GM12891 (cell line): Measurements from ENCODE around the gene CFAP53.

ENCODE experiments used
- PAX5 ChIP-seq: IDR thresholded peaks from 2 replicates; pipeline ENCODE4 v1.6.1; 2011; ENCODE audit warnings: low read length, moderate library complexity, mild to moderate bottlenecking; ENCODE audit not compliant: insufficient read depth, severe bottlenecking
- POLR2A ChIP-seq: IDR thresholded peaks from 2 replicates; pipeline ENCODE4 v1.6.1; 2011; ENCODE audit warnings: low read depth, low read length, control low read depth
- POLR2AphosphoS5 ChIP-seq: IDR thresholded peaks from 2 replicates; pipeline ENCODE4 v1.6.1; 2011; ENCODE audit warnings: low read depth, low read length, control low read depth
- POU2F2 ChIP-seq: IDR thresholded peaks from 2 replicates; pipeline ENCODE4 v1.6.1; 2011; ENCODE audit warnings: low read depth, mild to moderate bottlenecking, control low read depth, low read length, moderate library complexity
- SPI1 ChIP-seq: IDR thresholded peaks from 2 replicates; pipeline ENCODE4 v1.6.1; 2011; ENCODE audit warnings: low read depth, low read length, control low read depth
- TAF1 ChIP-seq: IDR thresholded peaks from 2 replicates; pipeline ENCODE4 v1.6.1; 2011; ENCODE audit warnings: low read depth, low read length, control low read depth

DNA sequence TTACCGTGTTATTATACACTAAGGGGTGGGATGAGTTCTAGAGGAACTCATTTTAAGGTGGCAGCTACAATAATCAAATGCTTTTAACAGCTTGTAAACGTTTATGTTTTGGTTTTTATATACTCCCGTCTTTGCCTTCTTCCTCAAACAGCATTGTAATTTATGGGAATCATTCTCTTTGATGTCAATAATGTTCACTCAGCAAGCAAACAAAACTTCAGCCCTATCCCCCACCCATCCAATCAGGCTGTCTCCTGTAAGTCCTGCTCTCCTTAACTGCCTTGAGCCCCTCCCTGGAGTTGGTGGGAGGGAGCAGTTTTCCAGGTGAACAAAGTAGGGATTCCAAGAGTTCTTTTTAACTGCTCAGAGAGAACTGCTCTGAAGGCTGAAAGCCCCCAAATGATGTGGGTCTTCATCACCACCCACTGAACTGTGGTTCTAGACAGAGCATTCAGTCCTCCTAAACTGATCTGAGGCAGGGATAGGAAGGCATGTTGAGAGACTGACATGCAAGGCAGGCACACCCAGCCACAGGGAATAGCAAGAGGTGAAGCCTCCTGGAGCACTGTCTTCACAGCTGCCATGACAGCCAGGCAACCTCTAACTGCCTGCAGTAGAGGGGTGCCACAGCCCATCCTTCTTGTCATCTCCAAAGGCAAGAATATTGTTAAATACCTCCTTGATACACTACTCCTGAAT, 88.9 kb downstream of the CFAP53 start:
- no peak for TF ChIP-seq POLR2A
- TF ChIP-seq TAF1 = no peak
- TF ChIP-seq SPI1 = no peak
- no peak for TF ChIP-seq POLR2AphosphoS5
- no peak for TF ChIP-seq POU2F2
- TF ChIP-seq PAX5 = no peak
